ENCODE results near the gene ATG16L2.
A peak's percentile ranks its signal among the peaks of the same experiment; 100 is the strongest.

The ATG16L2 gene

GRCh38 chr11:72829884-72830533 is 15.8 kb downstream of the ATG16L2 start:
- TF ChIP-seq, protein P1, sequence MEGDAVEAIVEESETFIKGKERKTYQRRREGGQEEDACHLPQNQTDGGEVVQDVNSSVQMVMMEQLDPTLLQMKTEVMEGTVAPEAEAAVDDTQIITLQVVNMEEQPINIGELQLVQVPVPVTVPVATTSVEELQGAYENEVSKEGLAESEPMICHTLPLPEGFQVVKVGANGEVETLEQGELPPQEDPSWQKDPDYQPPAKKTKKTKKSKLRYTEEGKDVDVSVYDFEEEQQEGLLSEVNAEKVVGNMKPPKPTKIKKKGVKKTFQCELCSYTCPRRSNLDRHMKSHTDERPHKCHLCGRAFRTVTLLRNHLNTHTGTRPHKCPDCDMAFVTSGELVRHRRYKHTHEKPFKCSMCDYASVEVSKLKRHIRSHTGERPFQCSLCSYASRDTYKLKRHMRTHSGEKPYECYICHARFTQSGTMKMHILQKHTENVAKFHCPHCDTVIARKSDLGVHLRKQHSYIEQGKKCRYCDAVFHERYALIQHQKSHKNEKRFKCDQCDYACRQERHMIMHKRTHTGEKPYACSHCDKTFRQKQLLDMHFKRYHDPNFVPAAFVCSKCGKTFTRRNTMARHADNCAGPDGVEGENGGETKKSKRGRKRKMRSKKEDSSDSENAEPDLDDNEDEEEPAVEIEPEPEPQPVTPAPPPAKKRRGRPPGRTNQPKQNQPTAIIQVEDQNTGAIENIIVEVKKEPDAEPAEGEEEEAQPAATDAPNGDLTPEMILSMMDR (IDR thresholded peaks at IDR 0.05; ENCODE audit: low read depth, low read length) = no peak
- no peak overlapping the region for H3K4me3 ChIP-seq (ENCODE audit: low read depth, low read length)

- H3K4me3 ChIP-seq (ENCODE audit: low read depth, low read length) = no peak overlapping the region
- TF ChIP-seq, protein P1 (IDR thresholded peaks at IDR 0.05; ENCODE audit: low read depth, low read length) = peak; percentile 94
These were observed 17.5 kb downstream of the ATG16L2 start for GRCh38 chr11:72831521-72832300.

GRCh38 chr11:72832301-72833082 is 18.3 kb downstream of the ATG16L2 start:
- TF ChIP-seq, protein P1 (IDR thresholded peaks at IDR 0.05; ENCODE audit: low read depth, low read length) = no peak
- no peak overlapping the region for H3K4me3 ChIP-seq (ENCODE audit: low read depth, low read length)

DNA sequence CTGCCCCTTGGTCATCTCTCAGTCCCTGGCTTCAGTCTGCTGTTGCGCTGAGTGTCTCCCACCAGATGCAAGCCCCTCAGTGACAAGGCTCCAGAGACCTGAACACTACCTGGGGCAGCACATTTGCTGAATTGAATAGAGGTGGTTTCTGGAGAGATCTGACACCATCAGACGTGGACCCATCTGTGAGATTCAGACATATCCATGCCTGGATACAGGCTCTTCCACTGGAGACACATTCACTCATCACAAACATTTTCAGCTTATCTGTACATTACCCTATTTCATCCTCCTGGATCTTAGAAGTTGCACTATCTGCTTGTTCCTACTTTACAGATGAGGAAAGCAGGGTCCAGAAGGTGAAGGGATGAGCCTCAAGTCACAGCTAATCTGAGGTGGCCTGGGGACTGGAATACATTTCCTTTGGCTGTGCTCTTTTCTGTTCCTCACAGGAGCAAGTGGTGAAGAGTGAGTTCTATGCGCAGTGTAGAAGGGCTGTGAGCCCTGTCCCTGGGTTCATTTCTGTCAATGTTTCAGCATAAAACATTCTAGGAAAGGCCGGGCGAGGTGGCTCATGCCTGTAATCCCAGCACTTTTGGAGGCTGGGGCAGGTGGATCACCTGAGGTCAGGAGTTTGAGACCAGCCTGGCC is 19.0 kb downstream of the ATG16L2 start:
- TF ChIP-seq, protein P1 (IDR thresholded peaks at IDR 0.05; ENCODE audit: low read depth, low read length) = no peak
- H3K4me3 ChIP-seq (ENCODE audit: low read depth, low read length) = no peak overlapping the region

DNA sequence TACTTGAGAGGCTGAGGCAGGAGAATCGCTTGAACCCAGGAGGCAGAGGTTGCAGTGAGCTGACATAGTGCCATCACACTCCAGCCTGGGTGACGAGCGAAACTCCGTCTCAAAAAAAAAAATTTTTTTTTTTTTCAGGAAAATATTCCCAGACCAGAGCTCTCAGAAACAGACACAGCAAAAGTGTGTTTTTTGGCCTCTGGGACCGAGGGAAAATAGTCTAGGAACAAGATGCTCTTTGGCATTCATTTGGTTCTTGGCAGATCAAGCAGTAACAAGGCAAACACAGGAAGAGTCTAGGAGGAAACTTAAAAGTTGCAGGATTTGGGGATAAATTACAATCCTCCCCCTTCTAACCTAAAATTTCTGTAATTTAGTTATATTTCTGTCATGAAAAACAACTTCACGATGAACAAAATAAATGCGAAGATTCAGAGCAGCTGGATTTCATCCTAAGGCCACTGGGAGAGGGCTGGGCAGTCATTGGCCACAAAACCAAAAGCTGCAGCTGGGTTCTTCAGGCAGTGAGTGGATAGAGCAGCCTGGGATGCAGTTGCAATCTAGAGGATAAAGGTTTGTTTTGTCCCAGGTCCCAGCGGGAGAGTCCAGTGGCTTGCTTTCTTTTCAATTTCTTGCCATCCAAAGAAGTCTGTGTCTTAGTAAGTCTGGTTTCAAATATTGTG is 19.7 kb downstream of the ATG16L2 start:
- TF ChIP-seq, protein P1 (IDR thresholded peaks at IDR 0.05; ENCODE audit: low read depth, low read length) = no peak
- no peak overlapping the region for H3K4me3 ChIP-seq (ENCODE audit: low read depth, low read length)

GRCh38 chr11:72834905-72835304 is 20.7 kb downstream of the ATG16L2 start:
- H3K4me3 ChIP-seq (ENCODE audit: low read depth, low read length) = no peak overlapping the region
- TF ChIP-seq, protein P1 (IDR thresholded peaks at IDR 0.05; ENCODE audit: low read depth, low read length) = no peak
